Fibroblast of lung (primary cell): ENCODE data around the gene NFE2L1. TPM values are rescaled to one million over a fixed set of nuclear protein-coding genes. Genes with fewer than 3 reads are reported as not detected.

Experiments
- DNase-seq, 2 donors: peaks; one replicate each; pipeline versions ENCODE4 v3.0.0 to v3.0.0-alpha.2; 2010; ENCODE audit warnings: low read depth in 2 of 2
- H2AFZ ChIP-seq: 2 replicates; pipeline ENCODE4 v1.5.1; 2012; ENCODE audit warnings: low read length, control low read depth, inconsistent platforms
- H3K27ac ChIP-seq: 2 replicates; pipeline ENCODE4 v1.5.1; 2011; ENCODE audit warnings: low read length, control low read depth; ENCODE audit not compliant: insufficient read depth
- H3K27me3 ChIP-seq: 2 replicates; pipeline ENCODE4 v1.5.1; 2011; ENCODE audit warnings: mild to moderate bottlenecking, low read length; ENCODE audit not compliant: control insufficient read depth, insufficient read depth
- H3K36me3 ChIP-seq: 2 replicates; pipeline ENCODE4 v1.5.1; 2011; ENCODE audit warnings: low read length; ENCODE audit not compliant: control insufficient read depth, insufficient read depth
- H3K4me1 ChIP-seq: 2 replicates; pipeline ENCODE4 v1.5.1; 2011; ENCODE audit warnings: low read length; ENCODE audit not compliant: control insufficient read depth, insufficient read depth; ENCODE audit errors: extremely low read depth
- H3K4me2 ChIP-seq: 2 replicates; pipeline ENCODE4 v1.5.1; 2011; ENCODE audit warnings: low read length, control low read depth; ENCODE audit not compliant: insufficient read depth; ENCODE audit errors: extremely low read depth
- H3K4me3 ChIP-seq, 4 experiments: fragments of 200-600 bp in 1 of 4; sonication (generic) in 1 of 4; replicated peaks in 1 of 4; 2 replicates each; pipeline ENCODE4 v1.5.1; 2011 to 2016; ENCODE audit warnings: low read length in 4 of 4, low read depth in 3 of 4, mild to moderate bottlenecking in 3 of 4, control low read depth in 2 of 4, inconsistent platforms in 1 of 4, mixed read lengths in 1 of 4; ENCODE audit not compliant: insufficient read depth in 1 of 4; ENCODE audit errors: control extremely low read depth in 1 of 4
- H3K79me2 ChIP-seq: 2 replicates; pipeline ENCODE4 v1.5.1; 2012; ENCODE audit warnings: mild to moderate bottlenecking, low read length, inconsistent platforms; ENCODE audit not compliant: control insufficient read depth, insufficient read depth
- H3K9ac ChIP-seq: 2 replicates; pipeline ENCODE4 v1.5.1; 2011; ENCODE audit warnings: mild to moderate bottlenecking, low read length, control low read depth; ENCODE audit not compliant: insufficient read depth
- H3K9me3 ChIP-seq: 2 replicates; pipeline ENCODE4 v1.5.1; 2012; ENCODE audit warnings: low read depth, low read length; ENCODE audit not compliant: control insufficient read depth, insufficient read depth
- H4K20me1 ChIP-seq: 2 replicates; pipeline ENCODE4 v1.5.1; 2011; ENCODE audit warnings: low read length; ENCODE audit not compliant: control insufficient read depth, insufficient read depth; ENCODE audit errors: extremely low read depth
- EZH2 ChIP-seq: IDR thresholded peaks from 2 replicates; pipeline ENCODE4 v1.5.1; 2012; ENCODE audit warnings: low read length, control low read depth, mild to moderate bottlenecking; ENCODE audit errors: missing control alignments
- polyA plus RNA-seq, 2 donors: library from polyadenylated mRNA; depleted of rRNA in 1 of 2; stranded (reverse) in 1 of 2; unstranded in 1 of 2; fragments of >200 nt; gene quantifications; 2 replicates each; pipeline ENCODE4 v1.2.1, GENCODE V29; 2011 to 2012; ENCODE audit warnings: missing spikeins in 1 of 2
- total RNA-seq: library from RNA; depleted of rRNA; stranded (reverse); fragments of >200 nt; gene quantifications from 2 replicates; pipeline ENCODE4 v1.2.1, GENCODE V29; 2014
- TF ChIP-seq, protein P1 (sequence below), 2 donors: IDR thresholded peaks in 1 of 2; conservative IDR thresholded peaks in 1 of 2; 1 replicate in 1 of 2; 2 replicates in 1 of 2; pipeline ENCODE4 v1.5.1; 2011 to 2012; ENCODE audit warnings: low read length in 2 of 2, control low read depth in 1 of 2, inconsistent platforms in 1 of 2, low read depth in 1 of 2, mild to moderate bottlenecking in 1 of 2

NFE2L1 gene
- total and polyA plus RNA-seq, 2 donors (not counting 1 experiment from before 2014, with no cell fraction given), result 162 to 200 TPM

DNA sequence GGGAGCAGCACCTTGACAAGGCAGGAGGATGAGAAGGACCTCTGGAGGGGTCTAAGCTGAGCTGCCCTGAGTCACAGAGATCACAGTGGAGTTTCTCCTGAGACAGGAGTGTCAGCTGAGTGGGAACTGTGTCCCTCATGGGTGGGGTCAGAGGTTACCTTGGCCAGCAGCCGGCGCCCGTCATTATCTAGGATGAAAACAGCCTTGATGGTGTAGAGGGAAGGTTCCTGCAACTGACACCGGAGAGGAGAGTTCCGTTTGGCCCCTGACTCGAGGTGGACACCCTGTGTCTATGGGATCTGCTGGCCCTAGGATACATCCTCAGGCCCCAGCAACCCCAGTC lies 11.5 kb upstream of the NFE2L1 start:
- H4K20me1 ChIP-seq, result no peaks in the 10 kb centered on the region
- no peak for DNase-seq
- TF ChIP-seq EZH2, result no peak
- TF ChIP-seq, protein P1, sequence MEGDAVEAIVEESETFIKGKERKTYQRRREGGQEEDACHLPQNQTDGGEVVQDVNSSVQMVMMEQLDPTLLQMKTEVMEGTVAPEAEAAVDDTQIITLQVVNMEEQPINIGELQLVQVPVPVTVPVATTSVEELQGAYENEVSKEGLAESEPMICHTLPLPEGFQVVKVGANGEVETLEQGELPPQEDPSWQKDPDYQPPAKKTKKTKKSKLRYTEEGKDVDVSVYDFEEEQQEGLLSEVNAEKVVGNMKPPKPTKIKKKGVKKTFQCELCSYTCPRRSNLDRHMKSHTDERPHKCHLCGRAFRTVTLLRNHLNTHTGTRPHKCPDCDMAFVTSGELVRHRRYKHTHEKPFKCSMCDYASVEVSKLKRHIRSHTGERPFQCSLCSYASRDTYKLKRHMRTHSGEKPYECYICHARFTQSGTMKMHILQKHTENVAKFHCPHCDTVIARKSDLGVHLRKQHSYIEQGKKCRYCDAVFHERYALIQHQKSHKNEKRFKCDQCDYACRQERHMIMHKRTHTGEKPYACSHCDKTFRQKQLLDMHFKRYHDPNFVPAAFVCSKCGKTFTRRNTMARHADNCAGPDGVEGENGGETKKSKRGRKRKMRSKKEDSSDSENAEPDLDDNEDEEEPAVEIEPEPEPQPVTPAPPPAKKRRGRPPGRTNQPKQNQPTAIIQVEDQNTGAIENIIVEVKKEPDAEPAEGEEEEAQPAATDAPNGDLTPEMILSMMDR (conservative IDR thresholded peaks at IDR 0.05 in 1 of 2, IDR thresholded peaks at IDR 0.05 in 1 of 2; ENCODE audit: low read depth in 1 of 2, low read length in 2 of 2), result no peak
- H3K36me3 ChIP-seq, result peaks cover 5% of the 10 kb centered on the region
- peaks cover 11% of the 10 kb centered on the region for H3K4me1 ChIP-seq
- H3K9ac ChIP-seq, result no peak overlapping the region
- no peaks in the 10 kb centered on the region for H3K9me3 ChIP-seq
- H3K4me3 ChIP-seq, result peak overlapping the region; percentile 40 to 79 (median 68)
- no peaks in the 10 kb centered on the region for H3K79me2 ChIP-seq
- peak overlapping the region; percentile 16 for H2AFZ ChIP-seq
- H3K4me2 ChIP-seq, result peak overlapping the region; percentile 88
- no peak overlapping the region for H3K27ac ChIP-seq
- H3K27me3 ChIP-seq, result no peaks in the 10 kb centered on the region

- Histone ChIP-seq H3K4me3 (peak within 1 kb of the TSS; percentile 40 to 79 (median 68)), H2AFZ (peak within 1 kb of the TSS; percentile 88), H3K4me1 (peaks cover 11% of the 10 kb centered on the region), H3K27ac (peak within 1 kb of the TSS; percentile 63), H3K9ac (peak within 1 kb of the TSS; percentile 75), H3K36me3 (peaks cover 3% of the 10 kb centered on the region), H4K20me1 (no peaks in the 10 kb centered on the region), H3K79me2 (no peaks in the 10 kb centered on the region), H3K4me2 (peak within 1 kb of the TSS; percentile 88), H3K9me3 (no peaks in the 10 kb centered on the region), H3K27me3 (no peaks in the 10 kb centered on the region)
- DNase-seq, result peak; percentile 48 to 51
- no peak for TF ChIP-seq EZH2
- TF ChIP-seq, protein P1 (conservative IDR thresholded peaks at IDR 0.05 in 1 of 2, IDR thresholded peaks at IDR 0.05 in 1 of 2; ENCODE audit: low read depth in 1 of 2, low read length in 2 of 2), result peak; percentile 34 to 53
These were observed 10.9 kb upstream of the NFE2L1 start, which contains the start of gene COPZ2 for GRCh38 chr17:48037036-48037837. Gene COPZ2 (minus strand): TSS chr17:48037797. CDS start chr17:48037777, 20 bp downstream.

GRCh38 chr17:48037838-48038323 lies 10.3 kb upstream of the NFE2L1 start:
- Histone ChIP-seq H3K4me2 (peak overlapping the region; percentile 59), H3K36me3 (peaks cover 3% of the 10 kb centered on the region), H3K9ac (peak overlapping the region; percentile 40), H3K4me1 (peaks cover 11% of the 10 kb centered on the region), H3K9me3 (no peaks in the 10 kb centered on the region), H3K27me3 (no peaks in the 10 kb centered on the region), H3K27ac (no peak overlapping the region), H4K20me1 (no peaks in the 10 kb centered on the region), H3K79me2 (no peaks in the 10 kb centered on the region), H2AFZ (peak overlapping the region; percentile 88), H3K4me3 (peak overlapping the region in 2 of 4 experiments; percentile 31 to 45)
- no peak for DNase-seq
- TF ChIP-seq, protein P1 (conservative IDR thresholded peaks at IDR 0.05 in 1 of 2, IDR thresholded peaks at IDR 0.05 in 1 of 2; ENCODE audit: low read depth in 1 of 2, low read length in 2 of 2), result no peak
- TF ChIP-seq EZH2, result no peak
